K562 (cell line): Measurements from ENCODE around the gene CST4. TPM values are rescaled to one million over a fixed set of nuclear protein-coding genes. Genes with fewer than 3 reads are reported as not detected.

Experiments used
- ATAC-seq: fragments of 200-7000 bp; cut with Tn5 transposase; 3 replicates; pipeline ENCODE4 v1.9.1; 2020; ENCODE audit warnings: moderate library complexity
- BruUV-seq: library from RNA; stranded (reverse); fragments of 400-500 nt; replicated peaks from 2 replicates; lab custom pipeline; 2021; lab: Mats Ljungman, UMichigan
- CTCF ChIA-PET: fragments of 300-600 bp; formaldehyde crosslinking; extraction: SDS; loops from one replicate; lab custom pipeline; 2021; ENCODE audit warnings: low intra/inter-chr PET ratio; lab: Yijun Ruan, JAX
- POLR2A ChIA-PET: fragments of 300-600, 350-650 bp; sonication (Branson Sonifier 250); formaldehyde crosslinking; extraction: SDS; loops from one replicate; lab custom pipeline; 2021; ENCODE audit warnings: antibody characterized with exemption, inconsistent platforms; lab: Yijun Ruan, JAX
- DNase-seq, 4 experiments: peaks; one replicate each; pipeline versions ENCODE4 v3.0.0 to v3.0.0-alpha.2; 2011 to 2018; ENCODE audit warnings: low spot score in 3 of 4, mixed read lengths in 3 of 4; ENCODE audit errors: extremely low read depth in 1 of 4
- FAIRE-seq: peaks from 2 replicates; lab custom pipeline; 2011; peaks lifted over from hg19 to GRCh38; lab: Jason Lieb, UNC
- H2AFZ ChIP-seq: 2 replicates; pipeline ENCODE4 v1.6.0; 2011; ENCODE audit warnings: low read depth, low read length, control low read depth, inconsistent platforms
- H3K27ac ChIP-seq: fragments of 200-600 bp; 3 replicates; pipeline ENCODE4 v1.8.0; 2011; ENCODE audit warnings: low read depth, mild to moderate bottlenecking, control low read depth, inconsistent platforms, low read length, moderate library complexity, mixed read lengths; ENCODE audit errors: extremely low read depth
- H3K27me3 ChIP-seq, 2 experiments: fragments of 300-600 bp in 1 of 2; 2 replicates in 1 of 2; 3 replicates in 1 of 2; pipeline versions ENCODE4 v1.6.0 to v1.8.0; 2011; ENCODE audit warnings: inconsistent platforms in 2 of 2, low read length in 2 of 2, mild to moderate bottlenecking in 1 of 2, mixed read lengths in 1 of 2, moderate library complexity in 1 of 2; ENCODE audit not compliant: control insufficient read depth in 2 of 2, insufficient read depth in 2 of 2
- H3K36me3 ChIP-seq: fragments of 300-600 bp; 3 replicates; pipeline ENCODE4 v1.8.0; 2011; ENCODE audit warnings: mild to moderate bottlenecking, low read length, inconsistent platforms; ENCODE audit not compliant: control insufficient read depth, insufficient read depth
- H3K4me1 ChIP-seq, 2 experiments: fragments of 200-600 bp in 1 of 2; replicated peaks in 1 of 2; 2 replicates in 1 of 2; 3 replicates in 1 of 2; pipeline versions ENCODE4 v1.5.1 to v1.8.0; 2011; ENCODE audit warnings: inconsistent platforms in 2 of 2, low read length in 2 of 2, mild to moderate bottlenecking in 1 of 2, mixed read lengths in 1 of 2, moderate library complexity in 1 of 2; ENCODE audit not compliant: control insufficient read depth in 2 of 2, insufficient read depth in 2 of 2
- H3K4me2 ChIP-seq: 2 replicates; pipeline ENCODE4 v1.6.1; 2011; ENCODE audit warnings: low read length, control low read depth, inconsistent platforms, mixed read lengths; ENCODE audit not compliant: insufficient read depth
- H3K4me3 ChIP-seq: fragments of 200-600 bp; sonication (generic), shearing (Covaris generic); 2 replicates; pipeline ENCODE4 v1.5.1; 2016; ENCODE audit warnings: control low read depth, inconsistent platforms
- H3K79me2 ChIP-seq: fragments of 200-600 bp; 3 replicates; pipeline ENCODE4 v1.8.0; 2011; ENCODE audit warnings: low read length, inconsistent platforms; ENCODE audit not compliant: control insufficient read depth, insufficient read depth
- H3K9ac ChIP-seq, 2 experiments: 2 replicates each; pipeline versions ENCODE4 v1.6.0 to v1.6.1; 2011; ENCODE audit warnings: low read depth in 2 of 2, low read length in 2 of 2, control low read depth in 1 of 2, inconsistent platforms in 1 of 2, mild to moderate bottlenecking in 1 of 2, mixed read lengths in 1 of 2; ENCODE audit not compliant: insufficient read depth in 1 of 2
- H3K9me1 ChIP-seq: one replicate; pipeline ENCODE4 v1.6.0; 2011; ENCODE audit warnings: inconsistent platforms, mild to moderate bottlenecking, low read length, moderate library complexity; ENCODE audit not compliant: control insufficient read depth, insufficient read depth
- H3K9me3 ChIP-seq: replicated peaks from 2 replicates; pipeline ENCODE4 v1.5.1; 2011; ENCODE audit warnings: low read depth, low read length, inconsistent platforms; ENCODE audit not compliant: control insufficient read depth, insufficient read depth
- H4K20me1 ChIP-seq: replicated peaks from 2 replicates; pipeline ENCODE4 v1.6.1; 2011; ENCODE audit warnings: low read length, inconsistent platforms, mixed read lengths; ENCODE audit not compliant: control insufficient read depth, insufficient read depth
- EGR1 ChIP-seq: fragments of 450-650 bp; conservative IDR thresholded peaks from 2 replicates; pipeline ENCODE4 v1.6.1; 2017; ENCODE audit warnings: mild to moderate bottlenecking
- ZFP30 ChIP-seq: fragments of 250-450 bp; sonication (Bioruptor Pico); IDR thresholded peaks from 2 replicates; pipeline ENCODE4 v1.8.0; 2022; ENCODE audit warnings: moderate library complexity, mild to moderate bottlenecking, inconsistent platforms, borderline replicate concordance
- ZNF77 ChIP-seq: fragments of 250-450 bp; sonication (Bioruptor Pico); IDR thresholded peaks from 2 replicates; pipeline ENCODE4 v1.5.0; 2020
- WGBS: fragments of 100-300 bp; shearing (Covaris generic); methylation state at CpG from one replicate; pipeline ENCODE4 v1.1.6; 2016; ENCODE audit warnings: low coverage, mixed read lengths; ENCODE audit not compliant: insufficient coverage; ENCODE audit errors: missing lambda C conversion rate; 5-methylcytosine and 5-hydroxymethylcytosine counted together
- in situ Hi-C: fragments of 300-500 bp; cut with MboI; formaldehyde crosslinking; loops from 4 replicates; pipeline ENCODE4 v1.15.0; 2018; ENCODE audit warnings: inconsistent platforms, mixed read lengths
- intact Hi-C: fragments of 100-400 bp; cut with micrococcal nuclease; formaldehyde crosslinking; loops from 2 replicates; pipeline ENCODE4 v1.14.2; 2022
- polyA plus RNA-seq, 8 experiments: library from polyadenylated mRNA; depleted of rRNA in 4 of 8; stranded (reverse) in 5 of 8; unstranded in 3 of 8; fragments of >200 nt; fragmentation: Nextera tagmentation in 2 of 8; fragmentation: Illumina TruSeq in 1 of 8; extraction: Ambion mirVana in 2 of 8; extraction: Trizol in 1 of 8; gene quantifications; 2 replicates each; pipeline versions ENCODE4 v1.2.1 to v1.2.3, GENCODE V29; 2011 to 2014; ENCODE audit warnings: inconsistent platforms in 1 of 8, missing spikeins in 1 of 8
- total RNA-seq, 7 experiments: library from RNA; depleted of rRNA in 6 of 7; stranded (reverse); fragments of >200 nt in 6 of 7; fragmentation: Illumina TruSeq in 2 of 7; extraction: Trizol in 2 of 7; gene quantifications; 2 replicates each; pipeline versions ENCODE4 v1.2.1 to v1.2.3, GENCODE V29; 2011 to 2021; ENCODE audit warnings: low replicate concordance in 1 of 7
- TF ChIP-seq, protein P1 (sequence below), 2 experiments: fragments of 250-450 bp in 1 of 2; fragments of 450-650 bp in 1 of 2; sonication (Bioruptor Pico) in 1 of 2; IDR thresholded peaks; 2 replicates each; pipeline versions ENCODE4 v1.6.1 to v1.8.0; 2016 to 2021; ENCODE audit warnings: mild to moderate bottlenecking in 2 of 2, moderate library complexity in 2 of 2, missing compliant biosample characterization in 1 of 2, missing genetic modification characterization in 1 of 2
- TF ChIP-seq, protein P2 (sequence below): fragments of 250-450 bp; sonication (Bioruptor Pico); IDR thresholded peaks from 2 replicates; pipeline ENCODE4 v1.6.1; 2021; ENCODE audit warnings: mild to moderate bottlenecking

The CST4 gene
- total and polyA plus RNA-seq, 9 of the 15 experiments (the other 6 are each of a cell fraction or from before 2014, with no cell fraction given): not detected

- Histone ChIP-seq H2AFZ (no peak overlapping the region), H3K27ac (no peak overlapping the region), H3K27me3 (no peaks in the 10 kb centered on the region), H3K4me2 (no peak overlapping the region), H4K20me1 (no peaks in the 10 kb centered on the region), H3K9ac (no peak overlapping the region; a peak in 1 of 4 replicates), H3K4me1 (peaks cover 0 to 10% of the 10 kb centered on the region in 2 experiments; a peak in 2 of 5 replicates), H3K9me1 (no peaks in the 10 kb centered on the region), H3K9me3 (no peaks in the 10 kb centered on the region), H3K4me3 (no peak overlapping the region), H3K79me2 (peaks cover 5% of the 10 kb centered on the region), H3K36me3 (no peaks in the 10 kb centered on the region)
- DNase-seq (no peak), FAIRE-seq (no peak), ATAC-seq (no peak)
- intact Hi-C loops (no loop called here), in situ Hi-C loops (no loop called here)
- WGBS: 39% methylated on average over 8 of the region's 12 CpGs
- TF ChIP-seq, protein P1, sequence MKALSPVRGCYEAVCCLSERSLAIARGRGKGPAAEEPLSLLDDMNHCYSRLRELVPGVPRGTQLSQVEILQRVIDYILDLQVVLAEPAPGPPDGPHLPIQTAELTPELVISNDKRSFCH (CRISPR knock-in tag; IDR thresholded peaks at IDR 0.05): no peak
- TF ChIP-seq, protein P1 (tag; IDR thresholded peaks at IDR 0.05): no peak
- no peak for TF ChIP-seq EGR1
- TF ChIP-seq, protein P2, sequence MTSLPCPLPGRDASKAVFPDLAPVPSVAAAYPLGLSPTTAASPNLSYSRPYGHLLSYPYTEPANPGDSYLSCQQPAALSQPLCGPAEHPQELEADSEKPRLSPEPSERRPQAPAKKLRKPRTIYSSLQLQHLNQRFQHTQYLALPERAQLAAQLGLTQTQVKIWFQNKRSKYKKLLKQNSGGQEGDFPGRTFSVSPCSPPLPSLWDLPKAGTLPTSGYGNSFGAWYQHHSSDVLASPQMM (CRISPR knock-in tag): no peak
- TF ChIP-seq ZFP30 (CRISPR knock-in tag): no peak
- TF ChIP-seq ZNF77 (CRISPR knock-in tag): no peak
- no TSS peak for BruUV-seq
- ChIA-PET CTCF (no interaction called here), POLR2A (no interaction called here)
These were observed 46.7 kb downstream of the CST4 start for GRCh38 chr20:23641936-23642751.
